HepG2 (cell line): Measurements from ENCODE around the gene SSU72. TPM values are rescaled to one million over a fixed set of nuclear protein-coding genes. Genes with fewer than 3 reads are reported as not detected.

Experiments
- ATRX ChIP-seq: sonication (generic); formaldehyde crosslinking; IDR thresholded peaks from 2 replicates; pipeline ENCODE4 v1.4.0; 2020; ENCODE audit warnings: missing genetic modification reagents, borderline replicate concordance
- BRD4 ChIP-seq: sonication (generic); formaldehyde crosslinking; IDR thresholded peaks from 2 replicates; pipeline ENCODE4 v1.4.0; 2020; ENCODE audit warnings: missing genetic modification reagents
- CENPX ChIP-seq: sonication (generic); formaldehyde crosslinking; IDR thresholded peaks from 2 replicates; pipeline ENCODE4 v1.9.0; 2021; ENCODE audit warnings: mild to moderate bottlenecking, missing genetic modification reagents, moderate library complexity
- GLI4 ChIP-seq: sonication (generic); formaldehyde crosslinking; IDR thresholded peaks from 2 replicates; pipeline ENCODE4 v1.5.1; 2020; ENCODE audit warnings: missing genetic modification reagents, mild to moderate bottlenecking, moderate library complexity, borderline replicate concordance
- HNRNPH1 ChIP-seq: fragments of 200-400 bp; formaldehyde crosslinking; optimal IDR thresholded peaks from 2 replicates; pipeline ENCODE3; 2017; ENCODE audit warnings: mild to moderate bottlenecking, low read depth, low read length
- HNRNPK ChIP-seq: fragments of 200-400 bp; formaldehyde crosslinking; IDR thresholded peaks from 2 replicates; pipeline ENCODE4 v1.6.1; 2018; ENCODE audit warnings: low read length, low read depth, moderate library complexity, mild to moderate bottlenecking; ENCODE audit not compliant: poor library complexity, severe bottlenecking
- IKZF1 ChIP-seq: fragments of 450-650 bp; IDR thresholded peaks from 2 replicates; pipeline ENCODE4 v1.7.1; 2016
- IKZF4 ChIP-seq: sonication (generic); formaldehyde crosslinking; IDR thresholded peaks from 2 replicates; pipeline ENCODE4 v1.5.1; 2020; ENCODE audit warnings: borderline replicate concordance, mild to moderate bottlenecking, low read depth, missing genetic modification reagents; ENCODE audit errors: not compliant biosample characterization
- KDM1A ChIP-seq: IDR thresholded peaks from 2 replicates; pipeline ENCODE4 v1.6.1; 2016; ENCODE audit warnings: missing compliant biosample characterization
- MTF2 ChIP-seq: sonication (generic); formaldehyde crosslinking; IDR thresholded peaks from 2 replicates; pipeline ENCODE4 v1.5.0; 2020; ENCODE audit warnings: missing genetic modification reagents, borderline replicate concordance
- MXD3 ChIP-seq: IDR thresholded peaks from 2 replicates; pipeline ENCODE4 v1.6.1; 2016; ENCODE audit warnings: mild to moderate bottlenecking, missing biosample characterization, missing genetic modification reagents
- NR0B2 ChIP-seq: sonication (generic); formaldehyde crosslinking; IDR thresholded peaks from 2 replicates; pipeline ENCODE4 v1.4.0; 2020; ENCODE audit warnings: mild to moderate bottlenecking, missing genetic modification reagents
- PLSCR1 ChIP-seq: sonication (generic); formaldehyde crosslinking; IDR thresholded peaks from 2 replicates; pipeline ENCODE4 v1.5.0; 2020; ENCODE audit warnings: missing genetic modification reagents, mild to moderate bottlenecking, borderline replicate concordance
- ZNF382 ChIP-seq: sonication (generic); formaldehyde crosslinking; IDR thresholded peaks from 2 replicates; pipeline ENCODE4 v1.5.0; 2020; ENCODE audit warnings: missing genetic modification reagents, mild to moderate bottlenecking, borderline replicate concordance
- ZNF451 ChIP-seq: sonication (generic); formaldehyde crosslinking; IDR thresholded peaks from 2 replicates; pipeline ENCODE4 v1.5.0; 2020; ENCODE audit warnings: mild to moderate bottlenecking, missing genetic modification reagents
- ZNF589 ChIP-seq: sonication (generic); formaldehyde crosslinking; conservative IDR thresholded peaks from 2 replicates; pipeline ENCODE4 v1.8.0; 2022; ENCODE audit warnings: mild to moderate bottlenecking, moderate library complexity, missing genetic modification reagents
- ZNF768 ChIP-seq: sonication (generic); formaldehyde crosslinking; IDR thresholded peaks from 2 replicates; pipeline ENCODE4 v1.4.0; 2020; ENCODE audit warnings: missing genetic modification reagents
- ZSCAN29 ChIP-seq: sonication (generic); formaldehyde crosslinking; conservative IDR thresholded peaks from 2 replicates; pipeline ENCODE4 v1.4.0; 2020; ENCODE audit warnings: mild to moderate bottlenecking, missing genetic modification reagents
- polyA plus RNA-seq, 8 experiments: library from polyadenylated mRNA; depleted of rRNA in 3 of 8; stranded (reverse) in 7 of 8; unstranded in 1 of 8; fragments of >200 nt; fragmentation: Illumina TruSeq in 4 of 8; extraction: Trizol in 4 of 8; gene quantifications; 2 replicates each; pipeline versions ENCODE4 v1.2.1 to v1.2.3, GENCODE V29; 2011 to 2016; ENCODE audit warnings: low read depth in 4 of 8, missing spikeins in 1 of 8, mixed read lengths in 1 of 8; ENCODE audit not compliant: insufficient read depth in 1 of 8
- total RNA-seq, 5 experiments: library from RNA; depleted of rRNA; stranded (reverse); fragments of >200 nt; fragmentation: Illumina TruSeq; extraction: Trizol; gene quantifications; 2 replicates each; pipeline ENCODE4 v1.2.3, GENCODE V29; 2016; ENCODE audit warnings: low read depth in 1 of 5
- TF ChIP-seq, protein P1 (sequence below): sonication (generic); formaldehyde crosslinking; IDR thresholded peaks from 2 replicates; pipeline ENCODE4 v1.4.0; 2020; ENCODE audit warnings: missing genetic modification reagents
- TF ChIP-seq, protein P2 (sequence below): sonication (generic); formaldehyde crosslinking; IDR thresholded peaks from 2 replicates; pipeline ENCODE4 v1.9.0; 2022; ENCODE audit warnings: missing genetic modification reagents, mild to moderate bottlenecking, borderline replicate concordance

The SSU72 gene
- total and polyA plus RNA-seq, 2 of the 13 experiments (the other 11 are each of a cell fraction or from before 2014, with no cell fraction given) = 42.8 to 67.1 TPM

DNA sequence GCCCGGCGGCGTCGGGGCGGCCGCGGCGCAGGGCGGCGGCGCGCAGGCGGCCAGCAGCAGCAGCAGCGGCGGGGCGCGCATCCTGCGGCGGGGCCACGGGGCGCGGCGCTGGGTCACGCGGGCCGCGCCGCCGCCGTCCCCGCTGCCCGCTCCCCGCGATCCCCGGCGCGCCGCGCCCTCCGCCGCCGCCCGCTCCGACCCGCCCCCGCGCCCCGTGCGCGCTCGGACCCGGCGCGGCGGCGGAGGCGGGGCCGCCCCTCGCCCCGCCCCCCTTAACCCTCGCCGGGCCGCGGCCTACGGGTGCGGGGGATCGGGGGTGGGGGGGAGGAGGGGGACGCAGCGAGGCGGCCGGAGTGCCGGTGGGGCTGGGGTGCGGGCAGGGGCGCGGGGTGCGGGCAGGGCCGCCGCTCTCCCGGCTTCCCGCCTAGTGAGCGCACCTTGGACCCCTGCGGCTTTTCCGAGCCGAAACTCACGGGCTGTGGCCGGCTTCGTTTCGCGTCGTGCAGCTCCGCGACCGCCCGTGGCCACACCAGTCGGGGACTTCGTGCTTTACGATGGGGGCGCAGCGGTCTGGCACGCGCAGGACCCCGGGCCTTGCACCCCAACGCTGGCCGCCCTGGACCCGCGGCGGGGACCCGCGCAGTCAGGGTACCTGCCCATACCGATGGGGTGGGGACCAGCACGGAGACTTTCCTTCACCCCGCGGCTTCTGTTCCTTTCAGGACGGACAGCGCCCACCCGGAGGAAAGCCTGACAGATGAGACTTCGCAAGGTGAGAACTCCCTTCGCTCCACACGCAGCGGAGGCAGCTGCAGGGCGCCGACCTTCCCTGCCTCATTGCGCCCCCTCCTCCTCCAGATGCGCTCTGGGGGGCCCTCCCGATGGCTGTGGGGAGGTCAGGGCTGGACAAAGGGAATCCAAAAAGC lies 25.5 kb upstream of the SSU72 start, which contains the start of gene FNDC10 (continued):
- TF ChIP-seq CENPX (CRISPR knock-in tag) = no peak
- no peak for TF ChIP-seq HNRNPH1
- TF ChIP-seq MTF2 (CRISPR knock-in tag) = no peak
- TF ChIP-seq IKZF4 (CRISPR knock-in tag) = no peak
- 0 out of 2 replicates have a peak, but pooled peaks have one; percentile 20 for TF ChIP-seq ZNF589 (CRISPR knock-in tag)
- TF ChIP-seq BRD4 = no peak
- 0 out of 2 replicates have a peak, but pooled peaks have one; percentile 24 for TF ChIP-seq NR0B2 (CRISPR knock-in tag)
- no peak for TF ChIP-seq PLSCR1 (CRISPR knock-in tag)
- no peak for TF ChIP-seq GLI4 (CRISPR knock-in tag)
- peak; percentile 26; the same call in 1 of the 2 replicates for TF ChIP-seq ZNF768
- peak; percentile 63 for TF ChIP-seq HNRNPK
- no peak for TF ChIP-seq ZNF382 (CRISPR knock-in tag)
- no peak for TF ChIP-seq ZSCAN29 (CRISPR knock-in tag)
- TF ChIP-seq MXD3 (CRISPR knock-in tag) = no peak
- TF ChIP-seq KDM1A (CRISPR knock-in tag) = no peak
- TF ChIP-seq, protein P1, sequence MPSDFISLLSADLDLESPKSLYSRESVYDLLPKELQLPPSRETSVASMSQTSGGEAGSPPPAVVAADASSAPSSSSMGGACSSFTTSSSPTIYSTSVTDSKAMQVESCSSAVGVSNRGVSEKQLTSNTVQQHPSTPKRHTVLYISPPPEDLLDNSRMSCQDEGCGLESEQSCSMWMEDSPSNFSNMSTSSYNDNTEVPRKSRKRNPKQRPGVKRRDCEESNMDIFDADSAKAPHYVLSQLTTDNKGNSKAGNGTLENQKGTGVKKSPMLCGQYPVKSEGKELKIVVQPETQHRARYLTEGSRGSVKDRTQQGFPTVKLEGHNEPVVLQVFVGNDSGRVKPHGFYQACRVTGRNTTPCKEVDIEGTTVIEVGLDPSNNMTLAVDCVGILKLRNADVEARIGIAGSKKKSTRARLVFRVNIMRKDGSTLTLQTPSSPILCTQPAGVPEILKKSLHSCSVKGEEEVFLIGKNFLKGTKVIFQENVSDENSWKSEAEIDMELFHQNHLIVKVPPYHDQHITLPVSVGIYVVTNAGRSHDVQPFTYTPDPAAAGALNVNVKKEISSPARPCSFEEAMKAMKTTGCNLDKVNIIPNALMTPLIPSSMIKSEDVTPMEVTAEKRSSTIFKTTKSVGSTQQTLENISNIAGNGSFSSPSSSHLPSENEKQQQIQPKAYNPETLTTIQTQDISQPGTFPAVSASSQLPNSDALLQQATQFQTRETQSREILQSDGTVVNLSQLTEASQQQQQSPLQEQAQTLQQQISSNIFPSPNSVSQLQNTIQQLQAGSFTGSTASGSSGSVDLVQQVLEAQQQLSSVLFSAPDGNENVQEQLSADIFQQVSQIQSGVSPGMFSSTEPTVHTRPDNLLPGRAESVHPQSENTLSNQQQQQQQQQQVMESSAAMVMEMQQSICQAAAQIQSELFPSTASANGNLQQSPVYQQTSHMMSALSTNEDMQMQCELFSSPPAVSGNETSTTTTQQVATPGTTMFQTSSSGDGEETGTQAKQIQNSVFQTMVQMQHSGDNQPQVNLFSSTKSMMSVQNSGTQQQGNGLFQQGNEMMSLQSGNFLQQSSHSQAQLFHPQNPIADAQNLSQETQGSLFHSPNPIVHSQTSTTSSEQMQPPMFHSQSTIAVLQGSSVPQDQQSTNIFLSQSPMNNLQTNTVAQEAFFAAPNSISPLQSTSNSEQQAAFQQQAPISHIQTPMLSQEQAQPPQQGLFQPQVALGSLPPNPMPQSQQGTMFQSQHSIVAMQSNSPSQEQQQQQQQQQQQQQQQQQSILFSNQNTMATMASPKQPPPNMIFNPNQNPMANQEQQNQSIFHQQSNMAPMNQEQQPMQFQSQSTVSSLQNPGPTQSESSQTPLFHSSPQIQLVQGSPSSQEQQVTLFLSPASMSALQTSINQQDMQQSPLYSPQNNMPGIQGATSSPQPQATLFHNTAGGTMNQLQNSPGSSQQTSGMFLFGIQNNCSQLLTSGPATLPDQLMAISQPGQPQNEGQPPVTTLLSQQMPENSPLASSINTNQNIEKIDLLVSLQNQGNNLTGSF (CRISPR knock-in tag) = no peak
- 0 out of 2 replicates have a peak, but pooled peaks have one; percentile 26 for TF ChIP-seq ZNF451
- TF ChIP-seq, protein P2, sequence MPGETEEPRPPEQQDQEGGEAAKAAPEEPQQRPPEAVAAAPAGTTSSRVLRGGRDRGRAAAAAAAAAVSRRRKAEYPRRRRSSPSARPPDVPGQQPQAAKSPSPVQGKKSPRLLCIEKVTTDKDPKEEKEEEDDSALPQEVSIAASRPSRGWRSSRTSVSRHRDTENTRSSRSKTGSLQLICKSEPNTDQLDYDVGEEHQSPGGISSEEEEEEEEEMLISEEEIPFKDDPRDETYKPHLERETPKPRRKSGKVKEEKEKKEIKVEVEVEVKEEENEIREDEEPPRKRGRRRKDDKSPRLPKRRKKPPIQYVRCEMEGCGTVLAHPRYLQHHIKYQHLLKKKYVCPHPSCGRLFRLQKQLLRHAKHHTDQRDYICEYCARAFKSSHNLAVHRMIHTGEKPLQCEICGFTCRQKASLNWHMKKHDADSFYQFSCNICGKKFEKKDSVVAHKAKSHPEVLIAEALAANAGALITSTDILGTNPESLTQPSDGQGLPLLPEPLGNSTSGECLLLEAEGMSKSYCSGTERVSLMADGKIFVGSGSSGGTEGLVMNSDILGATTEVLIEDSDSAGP (CRISPR knock-in tag) = peak; percentile 60; the same call in 1 of the 2 replicates
- TF ChIP-seq ATRX (CRISPR knock-in tag) = no peak
- TF ChIP-seq IKZF1 = no peak
